BE2C (cell line): Measurements from ENCODE around the gene MAGI2.

Experiments used
- DNase-seq: peaks from one replicate; pipeline ENCODE4 v3.0.0-alpha.2; 2020
- H3K27me3 ChIP-seq: fragments of 250-450 bp; sonication (Bioruptor Pico); 2 replicates; pipeline ENCODE4 v1.5.1; 2020; ENCODE audit warnings: mild to moderate bottlenecking
- H3K36me3 ChIP-seq: fragments of 250-450 bp; sonication (Bioruptor Pico); 2 replicates; pipeline ENCODE4 v1.5.1; 2020; ENCODE audit warnings: mild to moderate bottlenecking
- H3K4me1 ChIP-seq: fragments of 250-450 bp; sonication (Bioruptor Pico); 2 replicates; pipeline ENCODE4 v1.5.1; 2020
- H3K4me3 ChIP-seq: 2 replicates; pipeline ENCODE4 v1.5.1; 2011; ENCODE audit warnings: low read depth, low read length
- H3K9me3 ChIP-seq: fragments of 250-450 bp; sonication (Bioruptor Pico); 2 replicates; pipeline ENCODE4 v1.5.1; 2020
- CTCF ChIP-seq: IDR thresholded peaks from 2 replicates; pipeline ENCODE4 v1.5.1; 2012; ENCODE audit warnings: mild to moderate bottlenecking, low read depth, low read length

MAGI2 gene

DNA sequence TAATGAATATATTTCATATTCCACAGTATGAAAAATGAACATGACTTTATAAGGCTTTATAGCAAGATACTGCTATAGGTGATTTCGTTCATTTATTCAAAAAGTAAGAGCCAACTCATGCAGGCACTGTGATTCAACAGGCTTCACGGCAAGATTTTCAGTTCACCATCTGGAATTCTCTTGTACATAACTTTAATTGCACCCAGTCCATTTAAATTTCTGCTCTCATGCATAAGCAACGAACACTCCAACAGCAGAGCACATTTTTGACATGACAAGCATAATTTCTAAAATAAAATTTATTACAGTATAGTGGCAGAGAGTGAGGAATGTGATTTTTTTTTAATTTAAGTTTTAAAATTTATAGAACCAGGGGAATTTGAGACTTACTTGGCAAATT, 1218.8 kb downstream of the MAGI2 start:
- no peak for DNase-seq
- no peaks in the 10 kb centered on the region for H3K4me1 ChIP-seq
- H3K4me3 ChIP-seq = no peak overlapping the region
- H3K9me3 ChIP-seq = no peaks in the 10 kb centered on the region
- no peak for TF ChIP-seq CTCF
- H3K27me3 ChIP-seq = no peaks in the 10 kb centered on the region
- H3K36me3 ChIP-seq = no peaks in the 10 kb centered on the region

DNA sequence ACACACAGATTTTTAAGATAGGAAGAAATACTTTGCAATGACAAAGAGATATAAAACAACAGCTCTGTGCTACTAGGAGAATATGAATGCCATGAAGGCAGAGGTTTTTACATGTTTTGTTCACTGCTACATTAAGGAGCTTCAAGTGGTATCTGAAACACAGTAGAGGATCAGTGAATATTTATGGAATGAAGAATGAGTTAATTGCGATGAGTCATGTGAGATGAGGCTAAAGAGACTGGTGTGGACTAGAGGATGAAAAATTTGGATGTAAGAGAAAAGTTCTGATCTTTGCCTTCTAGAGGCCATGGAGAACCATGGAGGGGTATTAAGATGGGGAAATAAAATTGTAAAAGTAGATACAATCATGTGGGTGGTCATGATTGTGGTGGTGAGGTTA, 1220.7 kb downstream of the MAGI2 start:
- H3K36me3 ChIP-seq = no peaks in the 10 kb centered on the region
- DNase-seq = no peak
- no peaks in the 10 kb centered on the region for H3K27me3 ChIP-seq
- no peak for TF ChIP-seq CTCF
- H3K9me3 ChIP-seq = no peaks in the 10 kb centered on the region
- no peak overlapping the region for H3K4me3 ChIP-seq
- no peaks in the 10 kb centered on the region for H3K4me1 ChIP-seq

DNA sequence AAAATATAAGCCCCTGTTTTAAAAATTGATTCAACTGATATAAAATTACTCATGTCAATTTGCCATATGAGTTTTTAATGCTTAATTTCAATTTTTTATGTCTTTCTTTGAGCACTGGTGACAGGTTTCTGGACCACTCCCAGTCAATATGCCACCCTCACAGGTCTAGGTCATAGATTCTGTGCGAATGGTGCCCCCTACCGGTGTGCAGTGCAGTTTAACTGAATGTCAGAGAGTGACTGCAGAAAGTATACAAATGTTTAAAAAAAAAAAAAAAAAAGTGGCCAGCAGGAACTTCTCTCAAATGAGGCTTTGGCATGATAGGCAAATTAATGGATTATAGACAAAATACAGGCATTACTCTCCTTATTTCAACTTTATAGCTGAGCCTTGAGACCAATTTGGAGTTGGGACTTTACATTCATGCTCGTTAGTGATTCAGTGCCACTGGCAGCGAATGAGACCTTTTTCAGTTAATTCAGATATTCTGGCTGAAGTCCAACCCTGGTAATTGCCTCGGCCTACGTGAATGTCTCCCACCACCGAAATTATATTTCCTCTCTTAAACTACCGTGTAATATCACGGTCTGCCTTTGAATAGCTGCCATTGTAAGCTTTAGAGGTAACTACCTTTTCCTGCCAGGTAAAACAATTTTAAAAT, 1227.3 kb downstream of the MAGI2 start:
- Histone ChIP-seq H3K36me3 (no peaks in the 10 kb centered on the region), H3K27me3 (no peaks in the 10 kb centered on the region), H3K4me3 (no peak overlapping the region), H3K9me3 (no peaks in the 10 kb centered on the region), H3K4me1 (no peaks in the 10 kb centered on the region; the same call in 1 of the 2 replicates)
- peak; percentile 88 for DNase-seq
- TF ChIP-seq CTCF = peak; percentile 86

GRCh38 chr7:78225534-78225933, 1227.9 kb downstream of the MAGI2 start:
- Histone ChIP-seq H3K27me3 (no peaks in the 10 kb centered on the region), H3K36me3 (no peaks in the 10 kb centered on the region), H3K4me1 (no peaks in the 10 kb centered on the region; the same call in 1 of the 2 replicates), H3K9me3 (no peaks in the 10 kb centered on the region), H3K4me3 (no peak overlapping the region)
- no peak for TF ChIP-seq CTCF
- DNase-seq = no peak

- no peak for TF ChIP-seq CTCF
- Histone ChIP-seq H3K27me3 (no peaks in the 10 kb centered on the region), H3K4me3 (no peak overlapping the region), H3K4me1 (no peaks in the 10 kb centered on the region; the same call in 1 of the 2 replicates), H3K36me3 (no peaks in the 10 kb centered on the region), H3K9me3 (no peaks in the 10 kb centered on the region)
- DNase-seq = no peak
These were observed 1228.5 kb downstream of the MAGI2 start for GRCh38 chr7:78224923-78225322.

- Histone ChIP-seq H3K27me3 (no peaks in the 10 kb centered on the region), H3K36me3 (no peaks in the 10 kb centered on the region), H3K4me1 (peaks cover 8% of the 10 kb centered on the region), H3K9me3 (no peaks in the 10 kb centered on the region), H3K4me3 (no peak overlapping the region)
- no peak for DNase-seq
- TF ChIP-seq CTCF = no peak
These were observed 1229.9 kb downstream of the MAGI2 start for GRCh38 chr7:78223598-78223997.
